Effector CD8-positive, alpha-beta T cell (primary cell): ENCODE results near the gene STK10.

Experiments used
- DNase-seq: peaks from one replicate; lab custom pipeline; 2025; lab: John Stamatoyannopoulos, UW

STK10 gene

DNA sequence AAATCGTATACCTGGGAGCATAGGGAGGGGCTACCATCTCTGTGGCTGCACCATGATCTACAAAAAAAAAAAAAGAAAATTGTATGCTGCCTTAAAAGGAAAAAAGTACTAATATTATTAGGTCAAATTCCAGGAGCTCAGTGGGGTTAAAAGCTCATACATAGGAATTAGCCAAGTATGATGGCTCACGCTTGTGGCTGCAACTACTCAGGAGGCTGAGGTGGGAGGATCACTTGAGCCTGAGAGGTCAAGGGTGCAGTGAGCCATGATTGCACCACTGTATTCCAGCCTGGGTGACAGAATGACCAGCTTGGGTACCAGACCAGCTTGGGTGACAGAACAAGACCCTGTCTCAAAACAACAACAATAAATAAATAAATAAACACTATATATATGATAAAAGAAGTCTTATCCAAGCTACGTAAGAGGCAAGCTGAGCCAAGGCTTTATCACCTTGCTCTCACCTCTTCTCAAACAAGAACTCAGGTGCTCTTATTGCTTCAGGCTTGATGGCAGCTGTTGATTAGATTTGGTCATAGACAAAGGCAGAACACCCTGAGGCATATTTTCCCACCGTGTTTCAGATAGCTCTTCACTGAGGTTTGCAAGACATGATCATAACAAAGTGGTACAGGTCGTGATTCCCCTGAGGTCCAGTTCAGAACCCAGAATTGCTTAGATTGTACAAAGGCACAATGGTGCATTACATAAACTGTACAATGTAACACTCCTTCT, 178.3 kb downstream of the STK10 start:
- no peak for DNase-seq

- no peak for DNase-seq
Measured at GRCh38 chr5:172008689-172009141, 179.3 kb downstream of the STK10 start.

GRCh38 chr5:172008111-172008455, 179.9 kb downstream of the STK10 start:
- no peak for DNase-seq

DNA sequence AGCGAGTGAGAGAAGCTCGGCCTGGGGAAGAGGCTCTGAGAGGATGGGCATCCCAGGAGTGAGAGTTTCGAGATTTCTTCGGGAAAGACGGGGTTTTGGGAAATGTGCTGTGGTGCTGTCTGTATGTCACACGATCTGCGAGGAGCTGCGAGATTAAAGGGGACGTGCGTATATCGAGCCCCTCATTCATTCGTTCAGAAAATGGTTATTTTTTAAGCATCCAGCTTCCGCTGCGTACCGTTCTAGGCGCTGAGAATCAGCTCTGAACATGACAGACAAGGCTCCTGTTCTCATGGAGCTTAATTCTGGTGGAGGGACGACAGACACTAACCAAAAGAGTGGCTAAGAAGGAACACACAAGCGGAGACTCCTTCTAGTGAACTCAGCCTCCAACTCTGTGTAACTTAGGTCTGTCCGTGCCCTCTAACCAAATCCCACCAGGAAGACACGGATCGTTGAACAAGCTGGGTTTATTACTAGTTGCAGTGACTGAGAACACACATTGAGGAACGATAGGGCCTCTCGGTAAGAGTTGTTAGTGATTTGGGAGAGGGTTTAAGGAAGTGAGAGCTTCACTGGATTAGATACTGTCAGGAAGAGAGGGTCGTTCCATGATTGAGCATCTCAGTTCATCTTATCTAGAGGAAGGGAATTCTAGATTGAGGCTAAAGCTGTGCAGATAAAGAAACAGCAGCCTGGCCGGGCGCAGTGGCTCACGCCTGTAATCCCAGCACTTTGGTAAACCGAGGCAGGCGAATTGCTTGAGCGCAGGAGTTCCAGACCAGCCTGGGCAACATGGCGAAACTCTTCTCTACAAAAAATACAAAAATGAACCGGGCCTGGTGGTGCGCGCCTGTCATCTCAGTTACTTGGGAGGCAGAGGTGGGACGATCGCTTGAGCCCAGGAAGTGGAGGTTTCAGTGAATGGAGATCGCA, 180.6 kb downstream of the STK10 start:
- DNase-seq: no peak

GRCh38 chr5:172006321-172007174, 181.5 kb downstream of the STK10 start, which contains the start of gene FBXW11:
FBXW11 (minus strand) TSS chr5:172006638; CDS start chr5:172006502, 136 bp downstream.
- peak; percentile 86 for DNase-seq

DNA sequence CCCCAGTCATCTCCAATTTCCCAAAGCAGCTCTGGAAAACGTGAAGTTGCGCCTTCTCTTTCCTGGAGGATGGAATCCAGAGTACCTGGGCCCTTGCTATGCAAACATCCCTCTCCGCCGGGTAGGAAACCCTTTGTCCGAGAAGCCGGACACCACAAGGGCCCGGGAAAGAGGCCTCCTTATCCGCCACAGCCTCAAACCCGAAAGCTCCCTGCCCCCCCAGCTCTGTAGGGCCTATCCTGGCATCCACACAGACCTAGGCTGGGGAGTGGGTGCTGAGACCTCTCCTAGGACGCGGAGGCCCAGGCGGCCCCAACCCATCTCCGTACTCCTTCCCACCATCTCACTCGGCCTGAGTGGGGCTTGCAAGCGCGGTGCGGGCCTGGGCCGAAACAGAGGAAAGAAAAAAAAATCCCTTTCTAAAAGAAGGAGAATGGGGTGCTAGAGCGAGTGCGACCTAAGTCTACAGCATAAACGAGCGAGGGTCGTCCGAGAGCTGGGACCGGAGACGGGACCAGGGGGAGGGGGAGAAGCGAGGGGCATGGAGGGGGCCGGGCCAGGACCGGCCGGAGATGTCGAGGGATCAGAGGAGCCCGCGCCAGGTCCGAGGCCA, 182.2 kb downstream of the STK10 start:
- DNase-seq: no peak

GRCh38 chr5:172004824-172005237, 183.2 kb downstream of the STK10 start:
- DNase-seq: no peak

GRCh38 chr5:172003746-172004145, 184.3 kb downstream of the STK10 start:
- DNase-seq: no peak

- DNase-seq: no peak
Measured at GRCh38 chr5:172002840-172003512, 185.0 kb downstream of the STK10 start.

- no peak for DNase-seq
Measured at GRCh38 chr5:172002310-172002709, 185.7 kb downstream of the STK10 start.

DNA sequence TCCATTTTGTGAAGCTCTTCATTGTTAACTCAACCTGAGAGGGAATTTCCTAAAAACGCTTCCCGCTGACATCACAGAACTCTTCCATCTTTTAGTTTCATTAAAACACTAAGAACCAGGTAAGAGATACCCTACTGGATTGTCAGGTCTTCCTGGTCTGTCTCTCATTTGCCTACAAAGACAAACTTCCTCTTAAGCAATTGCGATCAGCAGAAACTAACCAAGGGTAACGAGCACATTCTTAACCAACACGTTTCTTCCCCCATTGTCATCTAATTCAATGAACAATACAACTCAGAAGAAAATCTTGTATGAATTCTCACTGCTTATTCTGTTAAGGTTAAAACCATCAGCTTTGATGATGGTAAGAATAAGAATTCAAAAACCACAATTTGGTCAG, 188.1 kb downstream of the STK10 start:
- no peak for DNase-seq

DNA sequence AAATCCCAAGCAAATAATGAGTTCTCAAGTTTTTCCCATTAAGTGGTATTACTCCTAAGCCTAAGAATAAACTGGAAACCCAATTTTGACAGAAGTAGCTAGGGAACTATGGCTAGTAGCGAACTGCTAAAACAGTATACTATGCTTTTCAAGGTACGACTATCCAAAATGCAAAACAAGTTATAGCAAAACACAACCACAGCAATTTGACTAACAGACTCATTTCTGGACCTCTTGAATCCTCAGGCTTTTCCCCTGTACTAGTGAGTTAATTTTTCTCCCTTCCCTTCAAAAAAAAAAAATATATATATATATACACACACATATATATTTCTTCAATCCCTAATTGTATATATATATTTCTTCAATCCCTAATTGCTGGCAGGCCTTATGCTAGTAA, 188.9 kb downstream of the STK10 start:
- DNase-seq: no peak

DNA sequence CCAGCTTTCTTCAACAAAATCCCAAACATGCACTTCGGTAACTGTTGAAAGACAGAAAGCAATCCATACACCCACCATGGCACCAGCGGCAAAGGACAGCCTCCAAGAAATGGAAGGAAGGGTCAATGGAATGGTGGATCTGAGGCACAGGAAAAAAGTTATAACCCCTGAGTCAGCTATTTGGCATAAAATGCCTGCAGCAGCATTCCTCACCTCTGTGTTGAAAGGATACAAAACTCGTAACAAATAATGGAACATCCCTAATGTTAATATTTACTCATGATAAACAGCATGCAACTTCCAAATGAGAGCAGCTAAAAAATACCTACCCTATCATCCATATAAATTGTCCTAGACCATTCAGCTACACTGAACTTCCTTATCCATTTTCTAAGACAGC, 191.0 kb downstream of the STK10 start:
- DNase-seq: no peak

- DNase-seq: no peak
Measured at GRCh38 chr5:171992813-171993212, 195.2 kb downstream of the STK10 start.

DNA sequence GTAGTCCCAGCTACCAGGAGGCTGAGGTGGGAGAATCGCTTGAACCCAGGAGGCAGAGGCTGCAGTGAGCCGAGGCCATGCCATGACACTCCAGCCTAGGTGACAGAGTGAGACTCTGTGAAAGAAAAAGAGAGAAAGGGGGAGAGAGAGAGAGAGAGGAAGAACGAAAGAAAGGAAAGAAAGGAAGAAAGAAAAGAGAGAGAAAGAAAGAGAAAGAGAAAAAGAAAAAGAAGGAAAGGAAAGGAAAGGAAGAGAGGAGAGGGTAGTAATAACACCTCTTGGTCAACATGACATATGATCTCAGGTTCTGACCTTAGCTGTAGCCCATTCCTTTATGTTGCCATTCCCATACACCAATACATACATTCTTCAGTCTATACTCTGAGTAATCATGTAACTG, 195.7 kb downstream of the STK10 start:
- DNase-seq: no peak
